ENCODE results near the gene BACH2.

DNA sequence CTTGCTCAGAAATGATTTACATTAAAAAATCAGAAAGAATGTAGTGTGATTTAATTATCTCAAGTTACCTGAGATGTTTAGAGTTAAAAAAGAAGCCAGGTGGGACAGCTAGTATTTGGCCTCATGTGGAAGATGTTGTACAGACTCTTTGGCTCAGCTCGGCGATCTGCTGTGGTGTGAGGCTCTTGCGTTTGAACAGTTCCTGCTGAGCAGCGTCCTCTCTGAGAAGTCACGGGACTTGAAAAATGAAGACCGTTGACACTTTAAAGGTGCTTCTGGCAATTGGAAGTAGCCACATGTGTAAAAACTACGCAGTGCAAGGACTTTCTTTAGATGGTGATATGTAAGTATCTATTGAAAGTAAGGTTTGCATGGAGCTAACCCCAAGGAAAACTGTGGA lies 169.0 kb downstream of the BACH2 start:
- TF ChIP-seq EP300 (IDR thresholded peaks at IDR 0.05; ENCODE audit: borderline replicate concordance in 1 of 2, low read depth in 1 of 2, low read length in 1 of 2), result no peak
- no peak for TF ChIP-seq EZH2phosphoT487 (IDR thresholded peaks at IDR 0.05; ENCODE audit: borderline replicate concordance, low read depth)
- no peak for TF ChIP-seq SIN3A (IDR thresholded peaks at IDR 0.05; ENCODE audit: borderline replicate concordance, low read depth, low read length)
- TF ChIP-seq TAF1 (IDR thresholded peaks at IDR 0.05; ENCODE audit: borderline replicate concordance, low read depth, low read length), result no peak
- no peak for TF ChIP-seq FOXJ3 (CRISPR knock-in tag; IDR thresholded peaks at IDR 0.05)
- TF ChIP-seq, protein P1, sequence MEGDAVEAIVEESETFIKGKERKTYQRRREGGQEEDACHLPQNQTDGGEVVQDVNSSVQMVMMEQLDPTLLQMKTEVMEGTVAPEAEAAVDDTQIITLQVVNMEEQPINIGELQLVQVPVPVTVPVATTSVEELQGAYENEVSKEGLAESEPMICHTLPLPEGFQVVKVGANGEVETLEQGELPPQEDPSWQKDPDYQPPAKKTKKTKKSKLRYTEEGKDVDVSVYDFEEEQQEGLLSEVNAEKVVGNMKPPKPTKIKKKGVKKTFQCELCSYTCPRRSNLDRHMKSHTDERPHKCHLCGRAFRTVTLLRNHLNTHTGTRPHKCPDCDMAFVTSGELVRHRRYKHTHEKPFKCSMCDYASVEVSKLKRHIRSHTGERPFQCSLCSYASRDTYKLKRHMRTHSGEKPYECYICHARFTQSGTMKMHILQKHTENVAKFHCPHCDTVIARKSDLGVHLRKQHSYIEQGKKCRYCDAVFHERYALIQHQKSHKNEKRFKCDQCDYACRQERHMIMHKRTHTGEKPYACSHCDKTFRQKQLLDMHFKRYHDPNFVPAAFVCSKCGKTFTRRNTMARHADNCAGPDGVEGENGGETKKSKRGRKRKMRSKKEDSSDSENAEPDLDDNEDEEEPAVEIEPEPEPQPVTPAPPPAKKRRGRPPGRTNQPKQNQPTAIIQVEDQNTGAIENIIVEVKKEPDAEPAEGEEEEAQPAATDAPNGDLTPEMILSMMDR (IDR thresholded peaks at IDR 0.05), result no peak

Data from SK-N-SH (cell line).